Stimulated activated CD8-positive, alpha-beta memory T cell treated with anti-CD3 and anti-CD28 coated beads, Interleukin-7, amount 100 ng/mL, for 48 hours (primary cell): Measurements from ENCODE around the gene UNC45A.

Experiments
- DNase-seq, 2 donors: peaks; one replicate each; pipeline ENCODE4 v3.0.0-alpha.2; 2020; ENCODE audit warnings: low read depth in 1 of 2; ENCODE audit errors: extremely low read depth in 1 of 2

Gene UNC45A

GRCh38 chr15:90959894-90960293 lies 24.8 kb downstream of the UNC45A start:
- no peak for DNase-seq

DNA sequence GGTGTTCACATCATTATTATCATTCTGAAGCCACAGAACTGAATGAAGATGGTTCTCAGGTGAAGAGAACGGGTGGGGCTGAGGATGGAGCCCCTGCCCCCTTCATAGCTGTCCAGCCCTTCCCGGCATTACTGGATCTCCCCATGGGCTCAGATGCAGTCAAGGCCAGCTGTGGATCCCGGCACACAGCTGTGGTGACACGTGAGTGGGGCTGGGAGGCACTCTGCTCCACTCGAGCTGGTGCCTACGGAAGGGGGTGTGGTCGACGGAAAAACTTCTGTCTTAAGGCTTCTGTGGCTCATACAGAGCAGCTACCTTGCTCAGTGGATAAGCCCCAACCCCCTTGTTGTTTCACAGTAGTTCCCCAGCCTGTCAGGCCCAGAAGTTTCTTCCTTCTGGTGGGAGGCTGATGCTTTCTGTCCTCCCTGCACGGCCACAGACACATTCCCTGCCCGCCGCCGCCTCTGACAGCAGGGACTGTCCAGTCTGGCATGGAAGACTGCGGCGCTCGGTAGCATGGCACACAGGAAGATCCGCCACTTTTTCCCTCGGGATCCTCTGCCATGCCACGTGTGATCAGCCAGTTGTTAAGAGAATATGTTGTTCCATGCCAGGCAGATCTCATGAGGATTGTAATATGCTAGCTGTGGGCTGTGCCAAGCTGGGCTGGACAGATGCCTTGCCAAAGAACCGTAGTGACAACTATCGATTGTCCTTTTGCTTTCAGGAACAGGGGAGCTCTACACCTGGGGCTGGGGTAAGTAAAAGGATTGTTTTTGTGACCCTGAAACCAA lies 25.4 kb downstream of the UNC45A start:
- DNase-seq: no peak

DNA sequence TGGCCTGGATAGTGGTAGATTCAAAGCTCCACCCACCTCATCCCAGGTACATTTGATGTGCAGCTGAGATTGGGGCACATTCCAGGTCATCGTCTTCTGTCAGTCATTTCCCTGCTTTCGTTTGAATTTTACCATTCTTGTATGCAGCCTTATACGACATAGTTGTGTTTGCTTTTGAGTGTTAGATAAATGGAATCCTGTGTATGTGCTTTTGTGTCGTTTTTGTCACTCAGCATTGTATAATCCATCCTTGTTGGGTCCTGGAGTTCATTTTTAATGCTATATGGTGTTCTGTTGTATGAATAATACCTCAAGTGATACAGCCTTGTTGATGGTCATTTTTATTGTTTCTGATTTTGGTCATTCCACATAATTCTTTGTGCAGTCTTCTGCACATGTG lies 26.9 kb downstream of the UNC45A start:
- no peak for DNase-seq

- no peak for DNase-seq
Observed at GRCh38 chr15:90966262-90966661, 31.2 kb downstream of the UNC45A start.

DNA sequence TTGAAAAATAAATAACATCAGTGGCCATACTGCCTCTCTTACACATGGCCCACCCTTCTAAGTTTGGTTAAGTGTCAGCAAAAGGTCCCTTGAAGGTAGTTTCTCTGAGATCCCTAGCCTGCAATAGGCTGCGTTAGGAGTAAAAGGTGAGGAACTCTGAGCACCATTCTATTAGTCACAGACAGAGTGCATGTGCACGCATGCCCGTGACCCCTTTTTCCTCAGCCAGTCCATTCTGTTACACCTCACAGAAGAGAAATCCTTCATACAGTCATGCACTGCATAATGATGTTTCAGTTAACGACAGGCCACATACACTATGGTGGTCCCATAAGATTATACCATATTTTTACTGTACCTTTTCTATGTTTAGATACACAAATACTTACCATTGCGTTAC lies 32.1 kb downstream of the UNC45A start:
- DNase-seq: no peak

DNA sequence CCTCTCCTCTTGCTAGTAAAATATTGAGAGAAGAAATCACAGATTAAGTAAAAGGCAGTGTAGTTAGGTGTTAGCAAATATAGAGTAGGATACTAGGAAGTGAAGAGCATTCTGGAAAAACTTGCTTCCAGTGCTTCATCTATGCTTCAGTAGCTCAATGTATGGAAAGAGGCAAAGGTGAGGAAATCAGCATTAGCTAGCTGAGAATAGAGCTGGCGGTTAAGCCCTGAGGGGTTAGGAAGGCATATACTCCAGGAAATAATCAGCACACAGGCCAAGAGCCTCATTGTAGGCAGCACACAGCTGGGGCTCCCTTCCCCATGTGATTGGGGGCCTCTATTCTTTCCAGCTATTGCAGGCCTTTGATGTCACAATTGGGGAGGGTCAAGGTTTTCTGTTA lies 33.3 kb downstream of the UNC45A start:
- no peak for DNase-seq

DNA sequence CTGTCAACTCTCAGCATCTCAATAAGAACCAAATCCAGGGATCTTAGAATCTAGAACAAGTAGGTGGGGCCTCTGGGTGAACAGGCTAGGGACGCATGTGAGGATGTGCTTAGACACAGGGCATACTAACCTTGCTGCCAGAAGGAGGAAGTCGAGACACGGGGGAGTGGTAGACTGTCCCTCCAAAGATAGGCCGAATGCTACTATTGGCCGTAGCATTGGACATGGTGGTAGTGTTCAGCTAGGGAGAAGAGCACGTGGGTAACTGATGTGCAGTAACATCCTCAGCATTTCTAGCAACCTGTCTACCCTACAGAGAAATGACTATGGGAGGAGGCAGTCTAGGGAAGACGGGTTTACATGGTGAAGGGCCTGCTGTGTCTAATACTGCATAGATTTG lies 35.2 kb downstream of the UNC45A start:
- DNase-seq: no peak

- DNase-seq: no peak
Observed at GRCh38 chr15:90972133-90972532, 37.0 kb downstream of the UNC45A start.

- DNase-seq: no peak
Observed at GRCh38 chr15:90974216-90974615, 39.1 kb downstream of the UNC45A start.

DNA sequence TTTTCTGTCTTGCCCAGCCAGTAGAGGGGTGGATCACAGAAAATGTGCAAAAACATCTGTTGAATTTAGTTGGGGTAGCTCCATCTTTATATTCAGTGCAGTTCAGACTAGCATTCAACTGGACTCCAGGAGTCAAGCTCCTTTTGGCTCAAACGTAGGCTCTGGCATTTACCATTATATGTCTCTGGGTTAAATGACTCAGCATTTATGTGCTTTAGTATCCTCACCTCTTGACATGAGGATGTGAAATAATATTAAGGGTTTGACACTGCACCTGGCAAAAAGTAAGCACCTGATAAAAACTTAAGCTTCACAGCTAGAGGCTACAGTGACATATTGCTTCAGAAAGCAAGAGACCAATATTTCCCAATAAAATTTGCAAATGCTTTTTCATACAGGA lies 44.5 kb downstream of the UNC45A start:
- no peak for DNase-seq

GRCh38 chr15:90981681-90982080 lies 46.6 kb downstream of the UNC45A start:
- DNase-seq: no peak

DNA sequence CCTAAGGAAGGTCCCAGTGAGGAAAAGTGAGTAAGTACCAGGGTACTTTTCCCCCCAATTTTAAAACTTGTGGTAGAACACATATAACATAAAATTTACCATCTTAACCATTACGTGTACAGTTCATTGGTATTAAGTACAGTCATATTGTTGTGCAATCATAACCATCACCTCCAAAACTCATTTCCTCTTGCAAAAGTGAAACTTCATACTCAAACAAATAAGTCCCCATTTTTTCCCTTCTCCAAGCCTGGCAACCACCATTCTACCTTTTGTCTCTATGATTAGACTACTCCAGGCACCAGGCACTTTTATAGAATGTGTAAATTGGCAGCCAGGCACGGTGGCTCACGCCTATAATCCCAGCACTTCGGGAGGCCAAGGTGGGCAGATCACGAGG lies 47.0 kb downstream of the UNC45A start:
- DNase-seq: no peak

GRCh38 chr15:90986790-90987507 lies 51.9 kb downstream of the UNC45A start:
- no peak for DNase-seq

DNA sequence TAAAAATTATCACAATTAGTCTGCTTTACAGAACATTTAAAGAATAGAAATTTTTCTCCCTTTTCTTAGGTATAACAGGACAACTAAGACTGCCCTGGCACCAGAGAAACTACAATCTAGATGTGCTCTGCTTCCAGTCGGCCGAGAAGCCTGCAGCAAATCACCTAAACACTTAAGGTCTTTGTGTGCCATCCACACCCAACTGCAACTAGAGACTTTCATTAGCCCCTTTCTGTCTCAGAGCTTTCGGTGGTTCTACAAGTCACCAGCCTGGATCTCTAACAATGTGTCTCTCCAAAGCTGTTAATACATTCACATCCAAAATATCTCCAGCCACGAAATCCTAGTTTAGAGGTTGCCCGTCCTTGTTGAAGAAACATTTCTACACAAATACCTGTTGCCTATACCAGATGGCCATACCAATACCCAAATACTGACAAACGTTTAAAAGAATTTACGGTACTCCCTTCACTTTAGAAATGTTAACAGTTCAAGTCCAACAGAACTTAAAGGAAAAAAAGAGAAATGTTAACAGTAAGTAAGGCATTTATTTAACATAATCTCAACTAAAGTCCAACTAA lies 52.6 kb downstream of the UNC45A start:
- DNase-seq: no peak

DNA sequence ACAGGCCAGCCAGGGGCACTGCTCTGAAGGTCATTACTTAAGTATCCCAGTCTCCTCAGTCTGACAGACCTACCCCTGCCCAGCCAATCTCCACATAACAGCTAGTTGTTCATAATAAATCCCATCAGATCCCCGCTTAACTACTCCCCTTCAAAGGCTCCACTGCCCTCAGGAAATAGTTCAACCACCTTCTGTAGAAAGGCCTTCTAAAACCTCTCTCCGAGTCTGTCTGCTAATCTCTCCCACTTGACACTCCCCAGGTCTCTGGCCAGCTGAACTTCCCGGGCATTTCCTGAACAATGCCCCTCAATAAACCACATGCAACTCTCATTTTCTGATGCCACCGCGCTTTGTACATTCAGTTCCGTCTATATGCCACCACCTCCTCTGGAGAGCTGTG lies 53.2 kb downstream of the UNC45A start:
- DNase-seq: no peak

- DNase-seq: no peak
Observed at GRCh38 chr15:90989040-90989768, 54.1 kb downstream of the UNC45A start.

DNA sequence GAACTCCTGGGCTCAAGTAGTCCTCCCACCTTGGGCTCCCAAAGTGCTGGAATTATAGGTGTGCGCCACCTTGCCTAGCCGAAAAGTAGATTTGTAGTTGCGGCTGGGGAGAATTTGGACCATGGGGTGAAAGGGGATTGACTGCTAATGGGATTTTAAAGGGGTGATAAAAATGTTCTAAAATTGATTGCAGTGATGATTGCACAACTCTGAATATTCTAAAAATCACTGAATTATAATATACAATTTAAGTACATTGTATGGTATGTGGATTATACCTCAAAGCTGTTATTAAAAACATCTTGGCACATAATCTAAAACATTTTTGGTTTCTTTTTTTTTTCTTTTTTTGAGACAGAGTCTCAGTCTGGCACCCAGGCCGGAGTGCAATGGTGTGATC lies 55.4 kb downstream of the UNC45A start:
- DNase-seq: no peak

DNA sequence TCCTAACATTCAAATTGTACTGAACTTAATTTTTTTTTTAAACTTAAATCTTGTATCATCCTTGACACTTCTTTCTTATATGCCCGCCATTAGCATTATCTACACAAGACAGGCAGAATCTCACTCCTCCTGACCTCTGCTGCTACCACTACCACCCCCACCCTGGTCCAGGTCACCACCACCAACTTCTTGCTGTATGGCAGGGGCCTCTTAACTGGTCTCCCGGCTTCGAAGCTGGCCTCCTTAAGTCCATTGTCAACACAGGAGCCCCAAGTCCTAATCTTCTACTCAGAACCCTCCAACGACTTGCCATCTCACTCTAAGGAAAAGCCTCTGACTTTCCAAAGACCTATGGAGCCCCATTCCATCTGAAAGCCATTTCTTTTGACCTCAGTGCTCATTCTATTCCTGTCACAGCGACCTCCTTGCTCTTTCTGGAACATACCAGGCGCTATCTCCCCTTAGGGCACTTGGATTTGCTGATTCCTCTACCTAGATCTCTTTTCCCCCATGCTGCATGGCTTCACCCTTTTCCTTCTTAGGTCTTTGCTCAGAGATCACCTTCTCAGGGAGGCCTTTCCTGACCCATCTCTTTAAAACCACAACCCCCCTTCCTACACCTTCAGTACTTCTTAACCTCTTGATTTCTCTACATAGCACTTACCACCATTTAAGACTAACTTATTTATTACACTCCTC lies 56.7 kb downstream of the UNC45A start:
- DNase-seq: no peak

DNA sequence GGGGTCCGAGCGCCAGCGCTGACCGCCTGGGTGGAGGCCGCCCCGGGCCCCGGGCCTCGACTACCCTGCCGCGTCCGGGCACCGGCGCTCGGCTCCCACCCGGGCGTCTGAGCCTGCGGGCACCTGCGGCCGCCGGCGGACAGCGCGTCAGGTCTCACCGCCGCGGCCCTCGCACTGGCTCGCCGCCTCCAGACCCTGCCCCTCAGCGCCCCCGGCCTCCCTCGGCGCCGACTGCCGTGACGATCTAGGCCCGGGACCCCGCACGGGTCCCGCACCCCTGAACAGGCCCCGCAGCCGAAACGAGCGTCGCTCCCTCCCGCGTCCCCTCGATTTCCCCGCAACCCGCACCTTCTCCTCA lies 59.0 kb downstream of the UNC45A start:
- DNase-seq: no peak

GRCh38 chr15:90994417-90995311 lies 59.6 kb downstream of the UNC45A start, which contains the start of gene PRC1:
Gene PRC1 (minus strand): TSS chr15:90994535. CDS start chr15:90994417, 118 bp downstream.
- peak; percentile 96 to 97 for DNase-seq
